ENCODE data around the gene SOAT1.
"Not testable (repeated sequence)": the region's sequence is repeated elsewhere in the genome, so short reads cannot be mapped to it uniquely, and the experiment has no call there.

SOAT1 gene

DNA sequence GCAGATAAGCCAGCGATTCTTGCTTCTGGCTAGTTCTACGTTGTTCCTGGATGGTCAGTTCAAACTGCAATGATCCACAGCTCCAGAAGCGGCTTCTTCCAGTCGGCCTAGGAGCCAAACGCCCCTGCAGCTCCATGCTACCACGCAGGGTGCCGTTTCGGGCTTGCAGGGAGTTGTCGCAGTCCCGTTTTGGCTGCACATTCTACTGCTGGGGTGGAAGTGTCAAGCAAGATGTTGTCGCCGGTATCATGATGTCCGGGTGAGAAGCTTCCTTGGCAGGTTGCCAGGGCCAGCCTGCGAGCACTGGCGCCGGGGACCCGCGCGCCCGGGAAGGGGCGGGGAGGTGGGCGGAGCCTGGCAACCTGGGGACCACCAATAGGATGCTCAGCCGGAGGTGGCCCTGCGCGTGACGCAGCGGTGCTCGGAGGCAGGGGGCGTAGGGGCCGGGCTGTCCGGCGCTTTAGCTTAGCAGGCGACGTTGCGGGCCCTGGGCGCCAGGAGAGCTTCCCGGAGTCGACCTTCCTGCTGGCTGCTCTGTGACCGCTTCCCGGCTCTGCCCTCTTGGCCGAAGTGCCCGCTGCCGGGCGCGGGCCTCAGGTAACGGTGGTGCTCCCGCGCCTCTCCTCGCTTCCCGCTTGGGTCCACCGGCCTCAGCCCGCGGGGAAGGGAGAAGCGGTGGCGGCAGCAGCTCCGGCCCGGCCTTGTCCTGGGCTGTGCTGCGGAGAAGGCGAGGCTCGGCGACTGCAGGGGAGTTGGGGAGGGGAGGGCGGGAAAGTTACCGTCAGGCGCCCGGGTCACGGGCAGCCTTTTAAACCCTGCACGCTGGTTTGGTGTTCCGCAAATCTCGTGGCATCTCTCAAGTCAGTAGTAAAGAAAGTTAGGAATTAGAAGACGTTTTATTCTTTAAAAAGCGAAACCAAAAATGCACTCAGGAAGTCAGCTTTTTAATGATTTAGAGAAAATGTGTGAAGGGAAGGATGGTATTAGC is at the start of gene SOAT1:
Gene SOAT1, plus strand, starts transcription at position 458 of the 988 bp plus-strand sequence. CDS start 8,888 bp downstream, outside the sequence.
- DNase-seq, result peak; percentile 92

DNA sequence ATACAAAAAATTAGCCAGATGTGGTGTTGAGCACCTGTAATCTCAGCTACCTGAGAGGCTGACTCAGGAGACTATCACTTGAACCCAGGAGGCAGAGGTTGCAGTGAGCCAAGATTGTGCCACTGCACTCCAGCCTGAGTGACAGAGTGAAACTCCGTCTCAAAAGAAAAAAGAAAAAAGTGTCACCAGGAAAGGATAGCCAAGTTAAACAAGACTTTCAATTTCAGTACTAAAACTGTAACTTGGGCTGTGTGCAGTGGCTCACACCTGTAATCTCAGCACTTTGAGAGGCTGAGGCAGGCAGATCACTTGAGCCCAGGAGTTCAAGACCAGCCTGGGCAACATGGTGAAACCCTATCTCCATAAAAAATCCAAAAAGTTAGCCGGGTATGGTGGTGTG is 48.2 kb upstream of the SOAT1 start:
- not testable (repeated sequence) for DNase-seq

DNA sequence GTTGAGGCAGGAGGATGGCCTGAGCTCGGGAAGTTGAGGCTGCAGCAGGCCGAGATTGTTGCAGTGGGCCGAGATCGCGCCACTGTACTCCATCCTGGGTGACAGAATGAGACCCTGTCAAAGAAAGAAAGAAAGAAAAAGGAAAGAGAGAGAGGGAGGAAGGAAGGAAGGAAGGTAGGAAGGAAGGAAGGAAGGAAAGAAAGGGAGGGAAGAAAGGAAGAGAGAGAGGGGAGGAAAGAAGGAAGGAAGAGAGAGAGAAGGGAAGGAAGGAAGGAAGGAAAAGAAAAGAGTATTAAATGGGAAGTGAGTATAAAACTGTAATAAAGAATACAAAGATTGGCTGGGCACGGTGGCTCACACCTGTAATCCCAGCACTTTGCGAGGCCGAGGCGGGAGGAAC is 45.7 kb upstream of the SOAT1 start:
- no peak for DNase-seq

DNA sequence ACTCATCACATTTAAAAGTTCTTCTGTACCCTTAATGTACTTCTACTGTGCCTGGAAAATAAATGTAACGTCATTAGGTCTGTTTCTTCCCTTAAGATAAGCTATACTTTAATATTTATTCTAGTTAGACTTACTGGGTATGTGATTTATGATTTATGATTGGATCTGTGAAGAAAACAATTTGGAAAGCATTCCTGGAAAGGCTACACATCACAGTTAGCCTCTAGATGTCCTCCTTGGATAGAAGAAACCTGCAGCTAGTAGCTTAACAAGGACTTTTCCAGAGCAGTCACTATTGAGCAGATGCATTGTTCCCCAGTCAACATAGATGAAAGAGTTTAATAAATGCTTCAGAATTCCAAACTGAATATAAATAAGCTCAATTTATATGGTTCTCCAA is 41.9 kb upstream of the SOAT1 start:
- peak; percentile 6 for DNase-seq

DNA sequence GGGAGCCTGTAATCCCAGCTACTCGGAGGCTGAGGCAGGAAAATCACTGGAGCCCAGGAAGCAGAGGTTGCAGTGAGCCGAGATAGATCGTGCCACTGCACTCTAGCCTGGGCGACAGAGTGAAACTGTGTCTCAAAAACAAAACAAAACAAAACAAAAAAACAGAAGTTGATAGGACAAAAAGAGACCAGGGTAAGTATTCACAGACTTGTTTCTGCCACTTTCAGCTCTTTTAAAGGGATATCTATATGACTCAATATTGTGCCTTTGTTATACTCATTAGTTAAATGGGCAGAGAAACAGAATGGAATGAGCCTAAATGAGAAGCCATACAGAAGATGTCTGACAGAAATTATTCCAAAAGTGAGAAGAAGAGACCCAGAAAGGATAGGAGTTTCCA is 41.0 kb upstream of the SOAT1 start:
- DNase-seq, result no peak

DNA sequence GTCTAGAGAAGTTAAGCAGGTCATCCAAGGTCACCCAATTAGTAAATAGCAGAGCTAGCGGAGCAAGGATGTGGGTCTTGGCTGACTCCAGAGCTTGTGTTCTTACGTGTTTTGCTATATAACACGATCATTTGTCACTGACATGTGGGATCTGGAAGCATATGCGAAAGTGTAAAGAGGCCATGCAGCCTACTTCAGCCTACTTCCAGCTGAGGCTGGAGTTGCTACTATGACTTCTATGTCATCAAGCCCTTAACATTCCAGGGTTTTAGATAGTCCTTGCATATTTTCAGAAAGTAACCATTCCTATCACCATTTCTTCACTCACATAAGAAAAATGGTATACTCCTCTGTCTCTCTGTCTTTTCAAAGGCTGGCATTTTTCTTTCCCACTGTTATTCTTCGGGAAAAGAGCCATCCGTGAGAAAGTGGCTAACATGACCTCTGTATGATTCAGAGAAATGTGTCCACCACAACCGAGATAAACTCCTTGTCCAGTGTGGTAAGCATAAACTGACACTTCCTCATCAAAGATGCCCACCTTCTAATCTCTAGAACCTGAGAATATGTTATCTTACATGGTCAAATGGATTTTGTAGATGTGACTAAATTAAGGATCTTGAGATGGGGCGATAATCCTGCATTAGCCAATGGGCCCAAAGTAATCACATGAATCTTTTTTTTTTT is 40.2 kb upstream of the SOAT1 start:
- DNase-seq, result no peak

DNA sequence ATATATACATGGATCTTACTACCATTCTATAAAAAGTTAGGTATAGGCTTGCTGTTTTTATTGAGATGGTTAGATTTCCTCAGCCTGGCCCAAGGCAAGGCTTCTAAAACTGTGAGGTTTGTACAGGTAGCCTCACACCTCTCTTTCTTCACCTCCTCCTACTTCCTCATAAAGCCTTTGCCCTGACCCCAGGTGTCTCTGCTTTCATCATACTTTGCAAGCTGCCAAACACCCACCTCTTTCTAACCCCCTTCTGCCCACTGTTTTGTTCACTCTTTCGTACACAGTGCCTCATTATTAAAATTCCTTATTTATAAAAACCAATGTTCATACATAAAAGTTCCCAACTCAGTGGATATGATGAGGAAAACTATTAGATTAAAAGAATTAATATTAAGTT is 31.4 kb upstream of the SOAT1 start:
- DNase-seq, result no peak

DNA sequence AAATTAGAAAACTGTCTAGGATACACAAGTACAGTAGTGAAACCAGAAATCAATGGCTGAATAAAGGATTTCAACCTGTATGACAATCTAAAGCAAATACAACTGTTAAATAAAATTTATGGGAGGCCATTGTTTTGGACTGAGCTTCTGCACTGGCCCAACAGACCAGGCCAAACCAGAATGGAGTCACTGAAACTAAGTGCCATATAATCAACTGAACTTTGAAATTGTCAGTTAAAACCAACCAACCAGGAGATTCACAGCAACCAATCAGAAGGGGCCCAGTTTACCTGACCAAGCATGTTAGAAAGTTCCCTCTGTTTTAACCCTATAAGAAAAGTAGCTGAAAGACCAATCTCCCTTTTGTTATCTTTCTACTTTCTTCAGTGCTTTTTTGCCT is 30.5 kb upstream of the SOAT1 start:
- DNase-seq, result no peak

DNA sequence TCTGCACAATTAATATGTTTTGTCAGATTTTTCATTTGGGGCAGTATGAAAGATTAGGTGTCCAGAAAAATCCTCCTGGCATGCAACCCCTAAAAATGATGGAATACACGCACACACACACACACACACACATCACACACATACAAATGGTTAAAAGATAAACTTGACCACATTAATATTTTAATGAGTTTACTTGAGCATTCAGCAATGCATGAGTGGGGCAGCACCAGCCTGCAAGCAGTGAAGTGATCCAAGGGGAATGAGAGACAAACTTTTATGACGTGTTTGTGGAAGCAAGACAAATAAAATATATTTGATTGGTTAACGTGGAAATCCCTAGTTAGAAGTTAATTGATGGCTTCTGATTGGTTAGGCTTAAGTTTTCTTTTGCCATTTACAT is 29.1 kb upstream of the SOAT1 start:
- no peak for DNase-seq

DNA sequence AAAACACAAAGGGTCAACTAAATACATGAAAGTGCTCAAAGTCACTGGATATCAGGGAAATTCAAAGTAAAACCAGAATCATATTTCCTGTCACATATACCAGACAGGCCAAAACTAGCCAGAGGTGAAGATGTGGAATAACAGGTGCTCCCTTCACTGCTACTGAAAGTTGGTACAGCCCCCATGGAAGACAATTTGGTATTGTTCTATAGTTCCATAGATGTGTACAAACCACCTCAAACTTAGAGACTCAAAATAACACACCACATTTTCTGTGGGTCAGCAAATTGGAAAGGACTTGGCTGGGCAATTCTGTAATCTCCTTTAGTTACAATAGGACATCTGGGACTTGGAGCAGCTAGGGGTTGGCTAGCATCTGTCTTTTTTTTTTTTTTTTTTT is 24.5 kb upstream of the SOAT1 start:
- no peak for DNase-seq

DNA sequence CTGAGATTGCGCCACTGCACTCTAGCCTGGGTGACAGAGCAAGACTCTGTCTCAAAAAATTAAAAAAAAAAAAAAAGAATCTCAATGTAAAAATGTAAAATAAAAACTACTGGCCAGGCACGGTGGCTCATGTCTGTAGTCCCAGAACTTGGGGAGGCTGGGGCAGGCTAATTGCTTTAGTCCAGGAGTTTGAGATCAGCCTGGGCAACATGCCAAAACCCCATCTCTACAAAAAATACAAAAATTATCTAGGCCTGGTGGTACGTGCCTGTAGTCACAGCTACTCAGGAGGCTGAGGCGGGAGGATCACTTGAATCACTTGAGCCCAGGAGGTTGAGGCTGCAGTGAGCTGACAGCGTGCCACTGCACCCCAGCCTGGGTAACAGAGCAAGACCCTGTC is 19.2 kb upstream of the SOAT1 start:
- not testable (repeated sequence) for DNase-seq

DNA sequence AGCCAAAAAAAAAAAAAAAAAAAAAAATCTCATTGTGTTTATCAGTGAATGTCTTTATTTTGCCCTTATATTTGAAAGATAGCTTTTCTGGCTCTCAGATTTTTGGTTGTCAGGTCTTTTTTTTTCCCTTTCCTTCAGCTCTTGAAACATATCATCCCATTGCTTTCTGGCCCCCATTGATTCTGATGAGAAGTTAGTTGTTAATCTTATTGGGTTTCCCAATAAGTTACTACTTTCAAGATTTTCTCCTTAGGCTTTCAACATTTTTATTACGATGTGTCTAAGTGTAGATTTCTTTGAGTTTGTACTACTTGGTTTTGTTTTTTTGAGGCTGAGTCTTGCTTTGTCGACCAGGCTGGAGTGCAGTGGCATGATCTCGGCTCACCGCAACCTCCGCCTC is 14.7 kb upstream of the SOAT1 start:
- DNase-seq, result no peak

DNA sequence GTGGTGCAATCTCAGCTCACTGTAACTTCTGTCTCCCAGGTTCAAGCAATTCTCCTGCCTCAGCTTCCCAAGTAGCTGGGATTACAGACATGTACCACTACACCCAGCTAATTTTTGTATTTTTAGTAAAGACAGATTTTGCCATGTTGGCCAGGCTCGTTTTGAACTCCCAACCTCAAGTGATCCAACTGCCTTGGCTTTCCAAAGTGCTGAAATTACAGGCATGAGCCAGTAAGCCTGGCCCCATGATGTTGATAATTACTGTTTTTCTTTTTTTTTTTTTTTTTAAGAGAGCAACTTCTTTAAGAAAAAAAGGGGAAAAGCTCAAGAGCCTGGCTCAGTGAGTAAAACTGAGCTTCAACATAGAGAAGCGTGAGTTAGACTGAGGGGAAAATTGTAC is 9.6 kb upstream of the SOAT1 start:
- DNase-seq, result no peak

DNA sequence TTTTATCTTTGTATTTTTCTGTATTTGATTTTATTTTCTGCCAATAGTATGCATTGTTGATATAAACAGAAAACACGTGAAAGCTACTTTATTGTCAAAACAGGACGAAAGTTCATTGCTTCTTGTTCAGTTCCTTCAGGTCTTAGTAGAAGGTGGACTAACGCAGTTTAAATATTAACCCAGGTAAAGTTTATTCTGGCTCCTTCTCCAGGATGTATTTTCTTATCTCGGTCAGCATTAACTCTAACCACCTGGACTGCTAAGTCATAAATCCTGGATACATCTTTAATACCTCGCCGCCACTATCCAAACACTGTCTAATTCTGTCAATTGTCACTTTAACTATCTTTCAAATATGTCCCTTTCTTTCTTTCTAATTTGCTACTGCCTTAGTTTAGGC is 5.7 kb upstream of the SOAT1 start:
- DNase-seq, result no peak

DNA sequence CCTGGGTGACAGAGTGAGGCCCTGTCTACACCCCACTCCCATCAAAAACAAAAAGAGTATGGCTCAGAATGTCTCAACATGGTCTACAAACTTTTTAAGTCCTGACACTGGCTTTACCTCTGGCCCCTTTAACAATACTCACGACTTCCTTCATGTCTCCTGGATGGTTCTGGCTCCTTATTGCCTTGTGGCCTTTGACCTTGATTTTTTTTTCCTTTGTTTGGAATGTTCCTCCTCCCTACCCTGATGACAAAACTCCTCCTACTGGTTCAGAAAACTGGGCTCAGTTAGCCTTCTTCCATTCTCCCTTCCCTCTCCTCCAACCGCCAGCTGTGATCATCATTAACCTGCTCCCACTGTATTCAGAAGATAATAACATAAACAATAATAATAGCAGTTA is 4.6 kb upstream of the SOAT1 start:
- no peak for DNase-seq

DNA sequence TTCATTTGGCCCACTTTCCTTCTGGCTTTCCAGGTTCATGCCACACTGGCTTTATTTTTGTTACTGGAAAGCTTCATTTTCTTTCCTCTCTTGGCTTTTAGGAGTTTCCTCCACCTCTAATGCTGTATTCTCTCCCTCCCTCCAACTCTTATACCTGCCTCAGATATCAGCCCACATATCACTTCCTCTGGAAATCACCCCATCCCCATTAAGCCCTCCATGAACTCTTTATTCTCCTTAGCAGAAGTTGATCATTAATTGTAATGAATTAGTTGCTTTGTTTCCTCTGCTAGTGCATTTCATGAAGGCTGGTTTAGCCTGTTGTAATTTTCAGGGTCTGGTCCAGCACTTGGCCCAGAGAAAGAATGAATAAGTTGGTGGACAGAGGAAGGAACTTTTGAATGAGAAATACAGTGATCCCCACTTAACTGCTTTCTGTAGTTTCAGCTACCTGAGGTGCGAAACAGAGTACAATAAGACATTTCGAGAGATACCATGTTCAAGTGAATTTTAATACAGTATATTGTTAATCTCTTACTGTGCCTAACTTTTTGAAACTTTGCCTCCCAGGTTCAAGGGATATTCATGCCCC is 1.7 kb downstream of the SOAT1 start:
- no peak for DNase-seq

DNA sequence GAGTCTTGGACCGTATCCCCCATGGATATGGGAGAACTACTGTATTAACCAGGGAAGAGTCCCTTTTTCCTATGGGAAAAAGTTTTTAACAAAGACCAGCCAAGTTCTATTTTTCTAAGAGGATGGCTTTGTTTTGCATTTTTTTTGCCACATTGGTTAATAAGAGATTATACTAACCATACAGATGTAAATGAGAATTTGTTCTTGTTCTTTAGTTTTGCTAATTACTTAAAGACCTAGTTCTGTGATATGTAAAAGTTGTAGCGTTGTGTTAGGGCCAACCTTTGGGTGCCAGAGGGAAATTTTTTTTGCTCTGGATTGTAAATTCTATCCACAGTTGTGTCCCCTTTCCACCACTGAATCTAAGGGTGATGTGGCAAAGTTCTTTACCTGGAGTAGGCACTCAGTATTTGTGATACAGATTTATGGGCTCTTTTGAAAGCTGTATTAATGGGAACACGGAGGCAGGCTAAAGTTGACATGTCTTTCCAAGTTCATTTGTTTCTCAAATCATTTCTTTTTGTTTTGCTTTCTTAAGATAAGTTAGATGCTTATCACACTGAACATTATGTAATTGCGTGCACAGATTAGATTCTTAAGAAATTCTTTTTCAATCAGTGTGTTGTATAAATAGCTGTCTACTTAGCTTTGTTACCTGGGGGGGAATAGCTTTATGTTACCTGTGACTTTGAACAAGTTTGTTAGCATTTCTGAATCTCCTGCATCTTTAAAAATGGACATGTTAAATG is 2.9 kb downstream of the SOAT1 start:
- DNase-seq, result no peak

DNA sequence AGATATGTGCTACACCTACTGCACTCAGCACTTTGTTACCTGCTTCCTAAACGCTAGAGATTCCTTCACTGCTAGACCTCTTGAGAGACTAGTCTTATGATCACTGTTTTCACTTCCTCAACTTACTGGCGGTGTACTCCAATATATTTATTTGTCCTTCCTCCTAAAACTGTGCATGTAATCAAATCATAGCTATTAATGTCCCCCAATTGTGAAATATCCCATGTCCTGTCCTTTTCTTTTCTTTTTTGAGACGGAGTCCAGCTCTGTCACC is 3.4 kb downstream of the SOAT1 start:
- no peak for DNase-seq

DNA sequence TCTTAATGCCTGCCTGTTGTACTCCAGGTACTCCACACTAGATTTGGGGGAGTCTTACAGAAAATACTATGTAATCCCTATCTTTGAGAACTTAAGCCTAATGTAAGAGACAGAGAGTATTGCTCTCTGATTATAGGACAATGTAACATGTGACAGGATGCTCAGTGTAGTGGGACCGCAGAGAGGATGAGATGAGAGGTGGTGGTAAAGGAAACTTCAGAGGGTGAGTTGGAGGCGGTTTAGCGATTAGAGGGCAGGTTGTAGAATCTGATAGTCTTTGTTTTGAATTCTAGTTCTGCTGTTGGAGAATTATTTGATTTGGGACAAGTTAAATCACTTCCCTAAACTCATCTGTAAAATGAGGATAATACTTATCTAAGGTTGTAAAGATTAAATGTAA is 5.4 kb downstream of the SOAT1 start:
- DNase-seq, result no peak

DNA sequence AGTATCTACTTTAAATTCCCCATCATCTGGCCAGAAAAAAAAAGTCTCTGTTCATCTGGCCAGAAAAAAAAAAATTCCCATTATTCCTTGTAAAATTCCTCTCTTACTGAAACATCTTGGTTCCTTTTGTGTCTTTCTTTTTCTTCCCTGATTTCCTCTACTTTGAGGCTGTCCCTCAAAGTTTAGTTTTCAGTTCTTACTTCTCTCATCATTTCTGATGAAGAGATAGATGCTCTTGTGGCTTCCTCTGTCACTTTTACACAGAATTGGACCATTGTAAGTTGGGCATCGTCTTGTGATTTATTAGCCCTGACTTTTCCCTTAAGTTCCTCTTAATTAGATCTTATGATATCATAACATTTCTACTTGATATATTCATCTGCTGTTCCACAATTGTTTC is 6.5 kb downstream of the SOAT1 start:
- no peak for DNase-seq

DNA sequence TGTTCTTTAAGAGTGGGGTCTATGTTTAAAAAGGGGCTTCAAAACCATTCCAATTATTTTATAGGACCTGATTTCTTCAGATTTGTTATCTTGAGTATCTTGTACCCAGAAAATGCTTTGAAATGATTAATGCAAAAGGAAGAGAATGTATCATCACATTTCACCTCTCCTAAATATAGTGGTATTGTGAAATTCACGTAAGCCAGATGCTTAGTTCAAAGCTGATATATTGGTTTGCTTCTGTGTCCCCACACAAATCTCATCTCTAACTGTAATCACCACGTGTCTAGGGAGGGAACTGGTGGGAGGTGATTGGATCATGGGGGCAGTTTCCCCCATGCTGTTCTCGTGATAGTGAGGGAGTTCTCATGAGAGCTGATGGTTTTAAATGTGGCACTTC is 8.5 kb downstream of the SOAT1 start:
- no peak for DNase-seq

DNA sequence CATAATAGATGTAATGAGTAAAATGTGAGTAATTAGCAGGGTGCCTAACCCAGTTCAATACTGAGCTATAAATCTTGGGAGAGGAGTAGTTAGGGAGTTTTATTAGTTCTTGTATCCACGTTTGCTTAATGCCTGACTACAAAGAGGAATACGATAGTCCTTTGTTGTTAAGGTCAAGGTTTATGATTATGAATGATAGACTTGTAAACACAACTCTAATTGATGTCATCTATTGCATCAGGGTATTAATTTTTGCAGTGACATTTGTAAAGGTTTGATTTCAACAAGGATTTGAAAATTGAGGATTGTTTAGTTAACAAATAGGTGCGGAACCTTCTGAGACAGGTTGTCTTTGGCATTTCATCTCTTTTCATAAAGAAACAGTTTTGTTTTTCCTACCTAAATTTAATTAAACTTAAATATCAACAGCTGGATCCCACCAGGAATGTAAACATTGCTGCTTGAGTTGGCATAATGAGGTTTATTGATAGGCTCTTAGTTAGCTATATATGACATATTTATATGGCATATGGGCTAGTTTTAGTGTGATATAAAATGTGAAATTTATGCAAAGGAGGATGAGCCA is 9.7 kb downstream of the SOAT1 start:
- peak; percentile 73 for DNase-seq

DNA sequence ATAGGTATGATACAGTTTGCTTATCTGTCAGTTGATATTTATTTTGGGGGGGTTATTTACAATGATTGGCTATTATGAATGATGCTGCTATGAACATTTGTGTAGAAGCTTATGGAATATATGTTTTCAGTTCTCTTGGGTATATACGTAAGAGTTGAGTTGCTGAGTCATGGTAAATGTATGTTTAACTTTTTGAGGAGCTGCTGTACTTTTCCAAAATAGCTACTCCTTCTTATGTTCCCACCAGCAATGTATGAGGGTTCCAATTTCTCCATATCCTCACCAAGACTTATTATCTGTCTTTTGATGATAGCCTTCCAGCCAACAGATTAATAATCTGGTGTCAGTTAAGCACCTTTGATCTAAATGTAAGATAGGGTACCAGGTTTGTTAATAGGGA is 11.9 kb downstream of the SOAT1 start:
- DNase-seq, result no peak
